ENCODE measurements around the gene FAM83E. TPM values are rescaled to one million over a fixed set of nuclear protein-coding genes. Genes with fewer than 3 reads are reported as not detected.

FAM83E gene
- total and polyA plus RNA-seq, 2 of the 8 experiments (the other 6 are each of a cell fraction or from before 2014, with no cell fraction given): 1.8 to 5.3 TPM

DNA sequence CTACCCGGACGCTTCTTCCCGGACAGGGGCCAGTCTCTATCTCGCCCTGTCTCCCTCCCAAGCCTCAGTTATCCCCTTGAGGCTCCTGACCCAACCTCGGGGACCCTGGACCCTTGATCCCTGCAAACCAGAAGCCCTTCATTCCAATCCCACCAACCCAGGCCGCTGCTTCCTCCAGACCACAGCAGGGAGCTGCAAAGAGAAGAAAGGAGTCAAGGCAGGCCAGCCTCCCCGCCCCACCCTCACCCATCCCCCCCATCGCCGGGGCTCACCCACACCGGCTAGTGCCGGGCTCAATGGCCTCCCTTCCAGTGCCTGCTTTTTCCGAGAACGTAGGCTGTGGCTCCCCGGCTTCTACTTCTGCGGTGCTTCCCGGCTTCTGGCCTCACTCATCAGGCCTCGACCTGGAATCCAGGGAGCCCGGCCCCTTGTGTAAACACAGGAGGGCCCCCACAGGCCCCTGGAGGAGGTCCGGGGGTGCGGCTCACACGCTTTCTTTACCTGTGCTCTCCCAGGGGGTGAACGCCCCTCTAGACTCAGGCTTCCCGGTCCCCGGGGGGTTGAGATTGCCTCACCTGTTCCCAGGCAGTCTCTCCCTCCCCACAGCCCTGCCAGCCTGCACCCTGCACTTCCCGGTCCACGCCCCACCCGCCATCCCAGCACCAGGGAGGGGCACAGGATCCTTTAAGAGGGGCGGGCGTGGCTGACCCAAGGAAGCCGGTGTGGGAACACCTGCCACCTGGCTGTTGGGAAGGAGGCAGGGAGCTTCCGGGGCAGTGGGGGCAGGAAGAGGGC, at the start of gene FAM83E (continued):
- TF ChIP-seq SIN3A (conservative IDR thresholded peaks at IDR 0.05 in 1 of 2, IDR thresholded peaks at IDR 0.05 in 1 of 2; ENCODE audit: low read depth in 1 of 2, low read length in 2 of 2) (no peak; a peak in 1 of 4 replicates), SRF (IDR thresholded peaks at IDR 0.05; ENCODE audit: low read depth, low read length) (no peak), NANOG (IDR thresholded peaks at IDR 0.05; ENCODE audit: insufficient read depth, low read depth, low read length, poor library complexity, severe bottlenecking) (no peak), BACH1 (IDR thresholded peaks at IDR 0.05; ENCODE audit: low read length) (0 out of 2 replicates have a peak, but pooled peaks have one; percentile 3), CEBPB (IDR thresholded peaks at IDR 0.05; ENCODE audit: low read depth, low read length) (peak; percentile 39; the same call in 1 of the 2 replicates), CREB1 (IDR thresholded peaks at IDR 0.05) (no peak), EP300 (IDR thresholded peaks at IDR 0.05; ENCODE audit: borderline replicate concordance in 1 of 2, low read depth in 2 of 2, low read length in 2 of 2) (peak in 1 of 2 experiments; percentile 54; a peak in 1 of 3 replicates), TEAD4 (IDR thresholded peaks at IDR 0.05; ENCODE audit: low read depth, low read length) (no peak), SP2 (IDR thresholded peaks at IDR 0.05; ENCODE audit: low read length) (no peak), FOSL1 (IDR thresholded peaks at IDR 0.05; ENCODE audit: insufficient read depth, low read depth, low read length) (no peak), SIRT6 (IDR thresholded peaks at IDR 0.05; ENCODE audit: low read length) (no peak), ATF2 (IDR thresholded peaks at IDR 0.05; ENCODE audit: low read length) (peak; percentile 86), TAF1 (IDR thresholded peaks at IDR 0.05; ENCODE audit: low read depth, low read length) (no peak), SUZ12 (IDR thresholded peaks at IDR 0.05; ENCODE audit: low read length) (no peak), RNF2 (IDR thresholded peaks at IDR 0.05; ENCODE audit: borderline replicate concordance, low read depth, low read length, missing control alignments, poor library complexity, severe bottlenecking) (no peak), YY1 (IDR thresholded peaks at IDR 0.05; ENCODE audit: low read depth, low read length) (peak; percentile 69; the same call in 1 of the 2 replicates), KDM1A (IDR thresholded peaks at IDR 0.05; ENCODE audit: borderline replicate concordance, low read length) (no peak), BCL11A (IDR thresholded peaks at IDR 0.05; ENCODE audit: low read depth in 2 of 2, low read length in 2 of 2) (no peak), SP1 (IDR thresholded peaks at IDR 0.05; ENCODE audit: low read depth, low read length) (peak; percentile 85), RXRA (IDR thresholded peaks at IDR 0.05; ENCODE audit: insufficient read depth, low read depth, low read length) (no peak), HDAC6 (IDR thresholded peaks at IDR 0.05; ENCODE audit: low read depth, low read length) (no peak)
- TF ChIP-seq, protein P1, sequence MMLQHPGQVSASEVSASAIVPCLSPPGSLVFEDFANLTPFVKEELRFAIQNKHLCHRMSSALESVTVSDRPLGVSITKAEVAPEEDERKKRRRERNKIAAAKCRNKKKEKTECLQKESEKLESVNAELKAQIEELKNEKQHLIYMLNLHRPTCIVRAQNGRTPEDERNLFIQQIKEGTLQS (IDR thresholded peaks at IDR 0.05; ENCODE audit: insufficient read depth, low read depth, low read length): no peak
